H9 (cell line): ENCODE results near the gene DPH5. TPM values are rescaled to one million over a fixed set of nuclear protein-coding genes. Genes with fewer than 3 reads are reported as not detected.

Experiments
- DNase-seq: peaks from one replicate; pipeline ENCODE4 v3.0.0-alpha.2; 2017
- H2AFZ ChIP-seq: one replicate; pipeline ENCODE4 v1.6.1; 2013; ENCODE audit warnings: mild to moderate bottlenecking, low read length, control low read depth, moderate library complexity
- H2AK5ac ChIP-seq: 2 replicates; pipeline ENCODE4 v1.6.1; 2013; ENCODE audit warnings: low read length, control low read depth, mixed read lengths; ENCODE audit not compliant: insufficient read length
- H2BK120ac ChIP-seq: one replicate; pipeline ENCODE4 v1.6.1; 2013; ENCODE audit warnings: low read depth, mild to moderate bottlenecking, low read length, control low read depth, inconsistent platforms; ENCODE audit not compliant: poor library complexity, severe bottlenecking
- H2BK12ac ChIP-seq: 2 replicates; pipeline ENCODE4 v1.6.1; 2013; ENCODE audit warnings: low read length, control low read depth, mixed read lengths, low read depth; ENCODE audit not compliant: insufficient read length
- H2BK15ac ChIP-seq: 2 replicates; pipeline ENCODE4 v1.6.1; 2013; ENCODE audit warnings: low read depth, low read length, control low read depth
- H2BK20ac ChIP-seq: one replicate; pipeline ENCODE4 v1.6.1; 2013; ENCODE audit warnings: low read depth, mild to moderate bottlenecking, low read length, control low read depth, inconsistent platforms; ENCODE audit not compliant: poor library complexity, severe bottlenecking
- H2BK5ac ChIP-seq: 2 replicates; pipeline ENCODE4 v1.6.1; 2013; ENCODE audit warnings: low read length, control low read depth, mixed read lengths; ENCODE audit not compliant: insufficient read length
- H3K14ac ChIP-seq: 2 replicates; pipeline ENCODE4 v1.6.1; 2013; ENCODE audit warnings: low read length, control low read depth; ENCODE audit not compliant: insufficient read depth
- H3K18ac ChIP-seq: 2 replicates; pipeline ENCODE4 v1.6.1; 2013; ENCODE audit warnings: low read depth, mild to moderate bottlenecking, mixed read lengths, low read length, control low read depth; ENCODE audit not compliant: insufficient read length
- H3K23ac ChIP-seq: 2 replicates; pipeline ENCODE4 v1.6.1; 2013; ENCODE audit warnings: low read length, control low read depth, mixed read lengths, low read depth; ENCODE audit not compliant: insufficient read length
- H3K23me2 ChIP-seq: 2 replicates; pipeline ENCODE4 v1.6.1; 2013; ENCODE audit warnings: low read depth, mild to moderate bottlenecking, mixed read lengths, low read length, control low read depth; ENCODE audit not compliant: insufficient read length, poor library complexity, severe bottlenecking
- H3K27ac ChIP-seq: 2 replicates; pipeline ENCODE4 v1.5.1; 2013; ENCODE audit warnings: low read length, control low read depth, mixed read lengths, low read depth; ENCODE audit not compliant: insufficient read length
- H3K27me3 ChIP-seq: 2 replicates; pipeline ENCODE4 v1.6.1; 2013; ENCODE audit warnings: low read length, control low read depth, inconsistent platforms; ENCODE audit not compliant: insufficient read depth
- H3K4ac ChIP-seq: 2 replicates; pipeline ENCODE4 v1.6.1; 2013; ENCODE audit warnings: low read depth, mild to moderate bottlenecking, control low read depth, inconsistent platforms, low read length, moderate library complexity
- H3K4me1 ChIP-seq: 2 replicates; pipeline ENCODE4 v1.6.1; 2013; ENCODE audit warnings: low read length, control low read depth, inconsistent platforms; ENCODE audit not compliant: insufficient read depth
- H3K4me2 ChIP-seq: 2 replicates; pipeline ENCODE4 v1.6.1; 2013; ENCODE audit warnings: low read length, control low read depth, mixed read lengths; ENCODE audit not compliant: insufficient read length, insufficient read depth
- H3K56ac ChIP-seq: 2 replicates; pipeline ENCODE4 v1.6.1; 2013; ENCODE audit warnings: low read depth, mild to moderate bottlenecking, mixed read lengths, low read length, control low read depth; ENCODE audit not compliant: insufficient read length
- H3K79me1 ChIP-seq: 2 replicates; pipeline ENCODE4 v1.6.1; 2013; ENCODE audit warnings: low read depth, mild to moderate bottlenecking, moderate library complexity, low read length, control low read depth, inconsistent platforms; ENCODE audit not compliant: insufficient read depth, poor library complexity, severe bottlenecking
- H3K79me2 ChIP-seq: 2 replicates; pipeline ENCODE4 v1.6.1; 2013; ENCODE audit warnings: low read length, control low read depth, inconsistent platforms; ENCODE audit not compliant: insufficient read depth
- H3K9ac ChIP-seq: 2 replicates; pipeline ENCODE4 v1.6.1; 2013; ENCODE audit warnings: low read length, control low read depth, mixed read lengths; ENCODE audit not compliant: insufficient read length; ENCODE audit errors: extremely low read depth
- H3K9me3 ChIP-seq: one replicate; pipeline ENCODE4 v1.6.1; 2013; ENCODE audit warnings: low read depth, low read length, inconsistent platforms; ENCODE audit not compliant: control insufficient read depth
- H3T11ph ChIP-seq: one replicate; pipeline ENCODE4 v1.6.1; 2013; ENCODE audit warnings: mild to moderate bottlenecking, low read length, control low read depth, inconsistent platforms
- H4K20me1 ChIP-seq: one replicate; pipeline ENCODE4 v1.6.1; 2013; ENCODE audit not compliant: control insufficient read depth, insufficient read length, insufficient read depth
- H4K5ac ChIP-seq: 2 replicates; pipeline ENCODE4 v1.6.1; 2013; ENCODE audit warnings: low read depth, mild to moderate bottlenecking, mixed read lengths, low read length, control low read depth; ENCODE audit not compliant: insufficient read length
- H4K8ac ChIP-seq: replicated peaks from 2 replicates; pipeline ENCODE4 v1.6.1; 2013; ENCODE audit warnings: low read length, control low read depth, mixed read lengths, low read depth; ENCODE audit not compliant: insufficient read length
- H4K91ac ChIP-seq: 2 replicates; pipeline ENCODE4 v1.6.1; 2013; ENCODE audit warnings: low read depth, mild to moderate bottlenecking, moderate library complexity, mixed read lengths, low read length, control low read depth; ENCODE audit not compliant: insufficient read length
- H3K27ac Mint-ChIP-seq, 3 experiments: 2 replicates in 2 of 3; 3 replicates in 1 of 3; pipeline ENCODE4 v1.8.0; 2020 to 2021; ENCODE audit warnings: mixed read lengths in 3 of 3, mild to moderate bottlenecking in 1 of 3, moderate library complexity in 1 of 3
- H3K27me3 Mint-ChIP-seq: 2 replicates; pipeline ENCODE4 v1.8.0; 2021; ENCODE audit warnings: low read depth, mild to moderate bottlenecking, moderate library complexity, mixed read lengths
- H3K36me3 Mint-ChIP-seq, 3 experiments: 2 replicates in 2 of 3; 3 replicates in 1 of 3; pipeline ENCODE4 v1.8.0; 2020 to 2021; ENCODE audit warnings: low read depth in 3 of 3, mixed read lengths in 3 of 3; ENCODE audit not compliant: insufficient read depth in 1 of 3
- H3K4me1 Mint-ChIP-seq, 2 experiments: 2 replicates each; pipeline ENCODE4 v1.8.0; 2020; ENCODE audit warnings: mixed read lengths in 2 of 2
- H3K4me3 Mint-ChIP-seq, 2 experiments: 2 replicates in 1 of 2; 3 replicates in 1 of 2; pipeline ENCODE4 v1.8.0; 2020 to 2021; ENCODE audit warnings: mild to moderate bottlenecking in 2 of 2, mixed read lengths in 2 of 2, moderate library complexity in 1 of 2
- H3K9me3 Mint-ChIP-seq, 2 experiments: 2 replicates in 1 of 2; 3 replicates in 1 of 2; pipeline ENCODE4 v1.8.0; 2020; ENCODE audit warnings: mild to moderate bottlenecking in 2 of 2, mixed read lengths in 2 of 2, moderate library complexity in 1 of 2
- CTCF ChIP-seq: fragments of 200-600 bp; sonication (generic); conservative IDR thresholded peaks from 3 replicates; pipeline ENCODE4 v1.8.0; 2021; ENCODE audit warnings: antibody characterized with exemption, mild to moderate bottlenecking
- WGBS: extraction: QIAGEN DNeasy Blood & Tissue Kit; methylation state at CpG from one replicate; pipeline ENCODE4 v1.1.7; 2013; ENCODE audit warnings: missing lambda C conversion rate, low lambda C conversion rate, mixed read lengths; ENCODE audit not compliant: insufficient read length; ENCODE audit errors: extremely low coverage; 5-methylcytosine and 5-hydroxymethylcytosine counted together
- total RNA-seq: library from RNA; stranded (reverse); gene quantifications from 2 replicates; pipeline ENCODE4 v1.2.1, GENCODE V29; 2021

The DPH5 gene
- total RNA-seq, 1 experiment from 2014 or later = 49.4 TPM

- no peak overlapping the region for H2AK5ac ChIP-seq
- H2BK5ac ChIP-seq = no peak overlapping the region
- TF ChIP-seq CTCF = no peak
- H3K36me3 Mint-ChIP-seq = peaks cover 21 to 49% (median 39%) of the 10 kb centered on the region in 3 experiments; a peak in 6 of 7 replicates
- H4K20me1 ChIP-seq = no peaks in the 10 kb centered on the region
- H2BK120ac ChIP-seq = no peak overlapping the region
- H3K79me2 ChIP-seq = no peaks in the 10 kb centered on the region
- H3T11ph ChIP-seq = no peak overlapping the region
- H3K23me2 ChIP-seq = no peaks in the 10 kb centered on the region
- H3K79me1 ChIP-seq = no peaks in the 10 kb centered on the region
- no peak for DNase-seq
- H4K91ac ChIP-seq = no peak overlapping the region
- H3K4ac ChIP-seq = no peak overlapping the region
- no peak overlapping the region for H2BK15ac ChIP-seq
- no peak overlapping the region for H2BK12ac ChIP-seq
- H3K14ac ChIP-seq = no peak overlapping the region
- H3K27me3 Mint-ChIP-seq = no peaks in the 10 kb centered on the region
- H3K9me3 Mint-ChIP-seq = no peaks in the 10 kb centered on the region
- peak overlapping the region; percentile 32 to 68 (median 46); a peak in 4 of 7 replicates for H3K27ac Mint-ChIP-seq
- peaks cover 9 to 11% of the 10 kb centered on the region in 2 experiments for H3K4me1 Mint-ChIP-seq
- no peak overlapping the region for H3K9ac ChIP-seq
- H3K9me3 ChIP-seq = no peaks in the 10 kb centered on the region
- no peaks in the 10 kb centered on the region for H3K27me3 ChIP-seq
- H3K23ac ChIP-seq = no peak overlapping the region
- no peaks in the 10 kb centered on the region for H3K4me1 ChIP-seq
- H2BK20ac ChIP-seq = no peak overlapping the region
- no peak overlapping the region for H4K8ac ChIP-seq
- no peak overlapping the region for H3K56ac ChIP-seq
- H3K27ac ChIP-seq = no peak overlapping the region
- no peak overlapping the region for H3K4me3 Mint-ChIP-seq
- H2AFZ ChIP-seq = no peak overlapping the region
- H4K5ac ChIP-seq = no peak overlapping the region
- WGBS = no CpG with 5 or more reads among the region's 1 CpG
- no peak overlapping the region for H3K18ac ChIP-seq
- H3K4me2 ChIP-seq = no peak overlapping the region
These were observed 8.1 kb downstream of the DPH5 start for GRCh38 chr1:101017448-101017847.
